Stimulated activated CD4-positive, alpha-beta T cell treated with anti-CD3 and anti-CD28 coated beads, TNF-alpha, amount 100 ng/mL, for 48 hours (primary cell): ENCODE measurements around the gene TRIO.

ENCODE experiments used
- DNase-seq, 3 donors: peaks; one replicate each; pipeline ENCODE4 v3.0.0-alpha.2; 2020; ENCODE audit warnings: low read depth in 3 of 3

The TRIO gene

DNA sequence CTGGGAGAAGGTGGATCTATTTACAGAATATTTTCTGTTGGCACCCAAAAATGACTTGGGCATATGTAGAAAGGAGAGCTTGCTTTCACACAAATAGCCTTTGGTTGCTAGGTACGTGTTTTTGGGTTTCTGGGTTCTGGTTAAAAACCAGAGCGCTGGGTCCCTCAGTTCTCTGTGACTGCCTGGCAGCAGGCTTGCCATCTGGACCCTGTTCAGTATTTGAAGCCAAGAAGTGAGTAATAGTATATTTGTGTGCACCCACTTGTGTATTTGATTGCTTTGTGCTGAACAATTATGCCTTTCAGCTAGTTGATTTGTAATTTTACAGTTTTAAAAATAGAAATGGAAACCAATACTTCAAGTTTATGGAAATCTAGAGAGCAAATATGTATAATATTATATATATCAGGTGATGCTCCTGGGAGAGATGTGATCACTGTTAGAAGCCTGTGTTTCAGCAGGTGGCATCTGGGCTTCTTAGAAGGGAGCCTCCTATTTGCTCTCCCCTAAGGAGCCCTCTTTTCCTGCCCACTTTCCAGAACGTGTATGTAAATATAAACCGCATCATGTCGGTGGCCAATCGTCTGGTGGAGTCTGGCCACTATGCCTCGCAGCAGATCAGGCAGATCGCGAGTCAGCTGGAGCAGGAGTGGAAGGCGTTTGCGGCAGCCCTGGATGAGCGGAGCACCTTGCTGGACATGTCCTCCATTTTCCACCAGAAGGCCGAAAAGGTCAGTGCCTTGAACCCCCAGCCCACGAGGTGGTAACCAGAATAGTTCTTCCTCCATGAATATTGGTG lies 153.6 kb downstream of the TRIO start:
- DNase-seq = no peak

DNA sequence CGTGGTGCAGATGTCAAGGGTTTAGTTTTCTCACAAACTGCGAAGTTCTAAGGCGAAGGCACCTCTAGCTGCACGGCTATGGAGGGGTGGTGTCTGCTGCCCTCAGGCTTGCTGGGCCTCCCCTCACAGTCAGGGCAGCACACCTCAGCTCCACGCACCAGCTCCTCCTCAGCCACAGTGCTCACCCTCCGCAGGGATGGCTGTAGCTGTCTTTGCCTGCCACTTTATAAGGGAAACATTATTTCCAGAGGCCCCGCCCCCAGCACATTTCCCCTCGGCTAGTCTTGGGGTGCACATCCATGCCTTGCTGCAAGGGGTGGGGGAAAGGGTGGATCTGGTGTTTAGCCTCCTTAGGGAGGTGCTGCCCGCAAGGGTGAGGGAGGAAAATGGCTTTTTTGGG lies 154.6 kb downstream of the TRIO start:
- DNase-seq = no peak

DNA sequence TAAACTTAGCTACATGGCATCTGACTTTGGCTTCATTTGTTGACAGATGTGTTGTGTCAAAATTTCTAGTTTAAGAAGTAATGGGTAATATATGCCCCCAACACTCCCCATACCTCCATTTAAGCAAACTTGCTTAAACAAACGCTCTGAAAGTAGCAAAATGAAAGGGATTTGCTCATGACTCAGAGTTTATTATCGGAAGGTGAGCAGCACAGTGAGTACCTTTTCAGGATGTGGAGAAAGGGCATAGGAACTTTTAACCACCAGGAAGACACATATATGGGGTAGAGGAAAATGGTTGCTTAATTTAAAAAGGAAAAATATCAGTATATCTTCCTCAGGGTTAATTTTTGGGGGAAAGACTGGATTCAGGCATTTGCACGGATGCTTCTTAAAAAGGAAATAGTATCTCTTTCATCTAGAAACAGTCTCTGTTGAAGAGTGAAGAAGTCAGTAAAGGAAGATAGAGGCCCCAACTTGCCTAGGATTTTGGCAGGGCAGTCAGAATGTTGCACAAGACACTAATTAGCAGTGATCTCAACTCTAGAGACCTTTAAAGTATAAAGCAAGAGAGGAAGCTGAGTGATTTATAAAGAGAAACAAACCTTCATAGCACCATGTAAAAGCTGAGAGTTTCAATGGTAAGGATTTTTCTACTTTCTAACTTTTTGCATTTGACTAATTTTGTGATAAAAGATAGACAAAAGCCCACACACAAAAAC lies 155.1 kb downstream of the TRIO start:
- DNase-seq = no peak

DNA sequence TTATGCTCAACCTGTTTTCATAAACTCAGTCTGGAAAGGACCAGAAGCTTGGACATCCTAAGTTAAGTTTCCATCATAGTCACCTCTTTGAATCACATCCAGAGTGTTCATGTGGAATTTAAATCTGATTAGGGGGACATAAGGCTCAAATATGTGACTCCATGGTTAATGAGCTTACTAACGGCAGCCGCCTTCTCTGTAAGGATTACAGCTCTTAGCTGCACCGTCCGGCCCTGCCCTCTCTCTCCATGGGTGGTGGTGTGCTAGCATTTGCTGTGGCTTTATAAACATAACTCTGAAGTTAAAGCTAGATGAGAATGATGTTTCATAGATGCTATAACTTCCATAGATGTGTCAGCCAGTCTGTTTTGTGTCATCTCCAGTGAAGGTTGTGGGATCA lies 156.5 kb downstream of the TRIO start:
- no peak for DNase-seq

DNA sequence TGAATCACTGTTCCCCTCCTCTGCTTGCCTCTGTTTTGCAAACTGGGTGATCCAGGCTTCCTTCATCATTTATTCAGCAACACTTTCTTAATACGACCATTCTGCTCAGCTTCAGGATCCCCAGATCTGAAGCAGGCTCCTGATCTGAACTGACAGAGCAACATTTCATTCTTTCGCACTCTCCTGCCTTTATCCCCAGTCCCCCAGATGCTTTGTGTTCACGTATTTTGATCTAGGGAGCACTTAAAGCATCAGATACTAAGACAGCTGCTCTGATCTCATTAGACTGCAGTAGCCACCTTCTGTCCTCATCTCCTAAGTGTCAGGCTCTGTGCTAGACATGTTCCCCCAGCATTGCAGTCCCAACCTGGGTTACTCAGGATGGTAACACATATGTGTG lies 158.0 kb downstream of the TRIO start:
- no peak for DNase-seq

DNA sequence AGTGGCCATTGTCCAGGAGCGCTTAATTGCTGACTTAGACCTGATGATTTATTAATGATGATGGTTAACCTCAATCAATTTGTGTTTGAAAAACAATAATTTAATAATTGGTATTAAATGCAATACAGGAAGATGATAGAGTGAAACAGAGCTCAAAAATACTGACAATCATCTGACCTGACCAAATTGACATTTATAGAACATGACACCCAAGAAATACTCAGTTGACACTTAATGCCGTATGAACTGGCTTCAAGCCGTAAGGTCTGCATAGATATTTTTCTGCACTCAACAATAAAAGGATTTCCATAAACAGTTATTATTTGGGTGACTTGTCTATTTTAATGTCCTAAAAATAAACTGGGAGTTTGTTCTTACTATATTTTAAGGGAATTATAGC lies 159.2 kb downstream of the TRIO start:
- DNase-seq = no peak

DNA sequence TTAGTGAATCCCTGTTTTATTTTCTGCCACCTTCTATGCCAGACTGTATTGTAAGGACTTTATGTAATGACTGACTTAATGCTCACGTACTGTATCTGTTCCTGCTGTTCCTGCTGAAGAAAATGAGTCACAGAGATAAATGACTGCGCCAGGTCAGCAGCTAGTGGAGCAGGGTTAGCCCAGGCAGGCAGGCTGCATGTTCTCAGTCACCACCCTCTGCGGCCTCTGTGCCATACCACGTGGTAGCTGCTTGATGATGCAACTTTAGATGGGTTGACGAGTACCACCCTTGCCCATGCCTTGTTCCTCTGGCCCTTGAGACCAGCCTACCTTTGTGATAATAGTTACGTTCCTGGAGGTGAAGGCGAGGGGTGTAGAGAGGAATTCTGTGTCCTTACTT lies 161.9 kb downstream of the TRIO start:
- DNase-seq = no peak

DNA sequence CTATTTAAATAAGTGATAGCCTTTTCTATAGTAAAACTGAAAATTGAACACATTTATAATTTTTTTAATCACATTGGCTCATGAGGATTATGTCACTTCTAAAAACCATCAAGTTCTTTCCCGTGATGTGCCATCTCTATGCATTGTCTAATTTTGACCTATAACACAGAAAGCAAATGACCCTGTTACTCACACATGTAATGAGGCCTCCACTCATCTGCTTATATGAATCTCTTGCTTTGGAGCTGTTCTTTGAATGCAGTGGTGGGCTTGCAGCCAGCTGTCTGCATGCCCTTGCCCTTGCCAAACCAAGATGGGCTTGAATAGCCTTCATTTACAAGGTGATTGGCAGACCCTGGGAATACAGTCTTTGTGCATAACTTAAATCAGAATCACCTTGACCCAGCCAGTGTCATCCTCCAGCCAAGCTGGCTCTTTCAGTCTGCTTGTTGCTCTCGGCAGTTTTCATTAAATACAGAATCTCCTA lies 163.2 kb downstream of the TRIO start:
- no peak for DNase-seq

DNA sequence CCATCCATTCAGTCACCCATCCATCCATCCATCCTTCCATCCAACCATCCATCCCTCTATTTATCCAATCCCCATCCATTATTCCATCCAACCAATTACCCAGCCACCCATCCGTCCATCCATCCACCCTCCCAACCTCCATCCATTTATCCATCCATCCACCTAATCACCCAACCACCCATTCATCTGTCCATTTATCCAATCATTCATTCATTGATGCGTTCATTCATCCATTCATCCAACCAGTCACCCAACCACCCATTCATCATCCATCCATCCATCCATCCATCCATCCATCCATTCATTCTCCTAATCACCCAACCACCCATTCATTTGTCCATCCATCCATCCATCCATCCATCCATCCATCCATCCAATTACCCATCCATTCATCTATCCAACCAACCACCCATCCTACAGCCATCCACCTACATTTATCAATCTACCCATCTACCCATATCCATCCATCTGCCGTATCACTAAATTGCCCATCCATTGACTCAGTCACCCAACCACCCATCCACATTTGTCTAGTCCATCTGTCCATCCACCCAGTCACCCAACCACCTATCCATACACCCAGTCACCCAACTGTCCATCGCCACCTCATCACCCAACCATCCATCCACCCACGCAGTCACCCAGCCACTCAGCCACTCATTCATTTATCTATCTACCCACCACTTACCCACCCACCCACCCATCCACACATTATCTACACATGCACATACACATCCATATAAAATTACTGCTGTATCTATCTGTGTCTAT lies 165.4 kb downstream of the TRIO start:
- DNase-seq = no peak

DNA sequence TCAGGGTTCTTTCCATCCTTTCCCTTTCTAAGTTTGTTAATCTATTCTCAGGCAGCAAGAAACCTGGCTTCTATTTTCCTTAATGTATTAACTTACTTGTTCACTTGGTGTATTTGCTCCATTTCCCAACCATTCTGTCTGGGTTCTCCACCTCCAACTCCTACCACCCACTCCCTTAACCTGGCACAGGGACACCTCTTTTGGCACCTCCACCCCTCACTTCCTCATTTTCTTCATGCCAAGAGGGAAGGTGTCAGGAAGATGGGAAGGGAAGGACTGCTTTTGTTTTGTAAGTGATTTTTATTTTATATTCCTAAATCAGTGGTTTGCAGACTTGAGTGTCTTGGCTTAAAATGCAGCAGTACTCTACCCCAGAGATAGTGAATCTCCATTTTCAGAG lies 166.1 kb downstream of the TRIO start:
- DNase-seq = no peak

DNA sequence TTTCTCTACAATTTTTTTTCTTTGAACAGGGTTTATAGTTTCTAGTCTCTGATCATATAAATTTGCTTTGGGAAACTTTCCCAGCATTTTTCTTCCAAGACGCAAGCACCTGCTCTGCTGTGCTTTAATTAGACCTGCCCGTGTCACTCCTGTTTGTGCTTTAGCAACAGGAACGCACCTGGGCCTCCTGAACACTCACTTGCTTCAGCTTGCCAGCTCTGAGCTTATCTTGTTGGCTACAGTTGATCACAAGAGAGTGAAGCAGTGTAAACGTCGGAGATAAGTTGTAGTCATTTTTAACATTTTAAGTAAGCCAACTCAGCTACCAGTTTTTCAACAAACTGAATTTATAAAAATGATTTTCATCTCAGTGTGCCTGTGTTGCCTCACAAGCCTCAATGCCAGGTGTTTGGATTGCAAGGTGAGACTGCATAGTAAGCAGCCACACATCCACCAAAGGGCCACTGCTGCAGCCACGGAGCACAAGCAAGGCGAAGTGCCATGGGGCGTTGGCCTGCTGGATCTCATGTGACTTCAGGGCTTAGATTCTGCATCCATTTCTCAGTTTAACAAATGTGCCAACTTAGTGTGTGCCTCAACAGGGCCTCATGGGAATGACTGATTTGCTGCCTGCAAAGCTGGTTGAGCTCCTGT lies 166.9 kb downstream of the TRIO start:
- no peak for DNase-seq

DNA sequence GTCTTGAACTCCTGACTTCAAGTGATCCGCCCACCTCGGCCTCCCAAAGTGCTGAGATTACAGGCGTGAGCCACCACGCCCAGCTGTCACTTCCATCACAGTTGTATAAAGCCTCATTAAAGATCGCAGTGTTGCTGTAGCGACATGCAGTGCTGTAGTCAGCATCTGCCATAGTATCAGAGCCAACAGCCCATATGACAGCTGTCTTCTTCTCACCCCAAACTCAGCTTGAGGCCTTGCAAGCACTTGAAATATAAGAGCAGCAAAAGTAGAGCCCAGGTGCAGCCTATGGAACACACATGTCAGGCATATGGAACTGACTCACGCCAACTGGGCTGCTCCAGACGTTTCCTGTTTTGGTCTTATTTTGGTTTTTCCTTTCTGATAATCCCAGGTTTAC lies 167.8 kb downstream of the TRIO start:
- DNase-seq = no peak

DNA sequence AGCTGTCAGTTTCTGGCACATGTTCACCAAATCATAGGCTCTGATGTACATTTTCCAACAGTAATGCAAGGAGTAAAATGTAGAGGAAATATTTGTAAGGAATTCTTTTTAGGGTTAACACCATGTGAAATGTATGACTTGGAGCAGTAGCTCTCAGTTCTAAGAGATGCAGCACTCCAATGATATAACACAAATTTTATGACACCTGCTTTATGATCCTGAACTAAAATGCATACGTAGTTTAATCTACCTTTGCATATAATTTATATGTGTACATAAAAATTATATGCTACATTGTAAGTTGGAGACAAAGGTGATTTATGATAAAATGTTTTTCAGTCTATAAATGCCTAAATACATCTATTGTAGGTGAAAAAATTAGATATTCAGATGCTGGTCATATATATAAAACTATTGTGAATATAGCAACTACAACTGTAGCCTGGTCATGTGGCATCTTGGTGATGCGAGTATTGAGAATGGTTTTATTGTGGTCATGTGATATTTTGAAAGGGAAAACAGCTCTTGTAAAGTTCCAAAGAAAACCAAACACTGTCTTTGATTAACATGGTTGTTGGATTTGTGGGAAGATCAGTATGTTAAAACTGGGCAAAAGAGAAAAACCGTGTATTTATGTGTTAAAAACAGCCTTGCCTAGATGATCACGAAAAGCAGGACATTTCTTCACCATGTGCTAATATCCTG lies 171.0 kb downstream of the TRIO start:
- no peak for DNase-seq

DNA sequence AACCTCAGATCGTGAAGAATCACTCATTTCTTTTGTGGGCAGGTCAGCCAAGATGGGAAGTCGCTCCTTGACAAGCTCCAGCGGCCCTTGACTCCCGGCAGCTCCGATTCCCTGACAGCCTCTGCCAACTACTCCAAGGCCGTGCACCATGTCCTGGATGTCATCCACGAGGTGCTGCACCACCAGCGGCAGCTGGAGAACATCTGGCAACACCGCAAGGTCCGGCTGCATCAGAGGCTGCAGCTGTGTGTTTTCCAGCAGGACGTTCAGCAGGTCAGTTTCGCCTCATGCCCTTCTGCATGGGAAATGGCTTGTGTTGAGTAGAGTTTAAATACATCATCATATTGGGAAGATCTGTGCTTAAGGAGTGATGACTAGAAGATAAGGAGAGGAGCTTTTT lies 173.3 kb downstream of the TRIO start:
- no peak for DNase-seq

DNA sequence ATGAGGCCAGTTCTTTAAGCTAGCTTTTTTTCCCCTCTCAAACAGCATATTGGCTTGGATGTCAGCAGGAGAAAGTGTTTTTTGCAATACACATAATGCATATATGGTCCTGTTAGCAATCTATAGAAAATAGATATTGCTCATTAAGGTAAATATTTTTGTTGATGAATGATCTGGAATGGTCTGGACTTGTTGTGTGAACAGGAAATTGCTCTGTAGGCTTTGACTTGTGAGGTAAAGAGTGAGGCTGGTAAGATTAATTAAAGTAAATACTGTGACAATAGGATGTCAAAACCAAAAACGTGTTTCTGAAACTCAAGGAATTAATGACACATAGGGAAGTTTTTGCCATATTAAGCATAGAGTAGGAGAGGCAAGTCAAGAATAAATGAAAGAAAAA lies 176.0 kb downstream of the TRIO start:
- DNase-seq = no peak

DNA sequence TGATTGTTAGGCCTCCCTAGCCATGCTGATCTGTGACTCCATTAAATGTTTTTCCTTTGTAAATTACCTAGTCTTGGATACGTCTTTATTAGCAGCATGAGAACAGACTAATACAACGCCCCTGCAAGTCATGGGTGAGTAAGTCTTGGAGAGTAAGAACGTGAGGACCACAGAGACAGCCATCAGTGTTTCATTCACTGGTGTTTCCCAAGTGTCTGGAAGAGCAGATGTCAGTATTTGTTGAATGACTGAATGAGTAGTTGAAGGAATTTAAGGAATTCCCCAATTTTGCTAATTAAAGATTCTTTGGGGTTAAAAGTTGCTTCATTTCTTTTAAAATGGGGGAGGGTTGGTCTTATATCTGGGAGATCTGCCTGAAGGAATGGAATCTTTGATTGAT lies 178.8 kb downstream of the TRIO start:
- no peak for DNase-seq

DNA sequence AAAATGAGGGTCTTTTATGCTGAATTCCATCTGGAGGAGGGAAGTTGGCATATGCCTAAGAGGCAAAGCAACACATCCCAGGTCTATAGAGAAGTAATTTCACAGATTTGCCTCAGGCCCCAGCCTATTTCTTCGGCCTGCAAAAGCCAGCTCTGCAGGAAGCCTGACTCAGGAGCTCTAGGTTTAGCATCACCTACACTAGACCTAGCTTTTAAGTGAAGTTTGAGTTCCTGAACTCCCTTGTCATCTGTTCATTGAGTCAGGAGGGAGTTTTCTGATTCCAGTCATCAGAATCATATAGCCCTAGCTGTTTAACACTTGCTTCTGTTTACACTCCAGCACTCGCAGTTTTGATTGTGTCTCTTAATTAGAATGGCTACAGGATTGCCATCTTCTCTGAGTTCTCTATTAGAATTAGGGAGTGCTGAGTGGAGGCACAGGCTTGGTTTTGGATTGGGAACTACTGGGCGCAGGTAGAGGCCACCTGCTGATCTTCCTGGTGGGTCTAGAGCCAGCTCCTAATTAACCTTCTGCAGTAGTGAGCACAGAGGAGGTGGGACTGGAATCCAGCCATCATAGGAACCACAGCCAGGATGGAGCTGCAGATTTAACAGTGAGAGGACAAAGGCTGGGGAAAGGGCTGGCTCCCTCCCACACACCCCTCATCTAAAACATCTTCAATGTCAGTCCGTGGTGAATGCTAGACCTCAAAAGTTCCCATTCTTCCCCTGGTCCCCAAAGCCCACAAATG lies 179.5 kb downstream of the TRIO start:
- no peak for DNase-seq

DNA sequence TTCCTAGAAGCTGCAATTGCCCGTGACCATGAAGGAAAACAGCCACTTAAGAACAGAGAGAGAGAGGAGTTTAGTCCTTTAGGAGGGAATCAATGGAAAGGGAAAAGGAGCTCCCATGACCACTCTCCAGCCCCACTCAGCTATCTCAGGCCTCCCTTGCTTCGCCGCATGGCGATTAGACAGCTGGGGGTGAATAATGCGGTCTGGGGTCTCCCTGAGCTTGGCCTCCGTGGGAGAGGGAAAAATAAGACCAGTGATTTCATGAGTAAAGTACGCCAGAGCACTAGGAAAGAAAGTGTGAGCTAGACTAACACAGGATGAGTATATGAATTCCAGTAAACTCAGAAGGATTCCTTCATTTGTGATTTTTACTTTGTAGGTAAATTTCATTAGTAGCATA lies 180.3 kb downstream of the TRIO start:
- no peak for DNase-seq

DNA sequence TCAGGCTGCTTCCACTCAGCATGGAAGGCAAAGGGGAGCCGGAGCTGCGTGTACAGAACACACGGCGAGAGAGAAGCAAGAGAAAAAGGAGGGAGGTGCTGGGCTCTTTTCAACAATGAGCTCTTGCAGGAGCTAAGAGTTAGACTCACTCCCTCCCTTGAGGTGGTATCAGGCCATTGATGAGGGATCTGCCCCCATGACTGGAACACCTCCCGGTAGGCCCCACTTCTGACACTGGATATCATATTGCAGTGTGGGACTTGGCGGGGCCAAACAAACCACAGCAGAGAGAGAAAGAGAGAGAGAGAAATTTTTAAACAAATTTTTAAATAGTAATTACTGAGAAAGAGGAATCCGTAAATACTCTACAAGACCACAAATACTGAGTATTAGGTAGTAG lies 182.2 kb downstream of the TRIO start:
- DNase-seq = no peak

DNA sequence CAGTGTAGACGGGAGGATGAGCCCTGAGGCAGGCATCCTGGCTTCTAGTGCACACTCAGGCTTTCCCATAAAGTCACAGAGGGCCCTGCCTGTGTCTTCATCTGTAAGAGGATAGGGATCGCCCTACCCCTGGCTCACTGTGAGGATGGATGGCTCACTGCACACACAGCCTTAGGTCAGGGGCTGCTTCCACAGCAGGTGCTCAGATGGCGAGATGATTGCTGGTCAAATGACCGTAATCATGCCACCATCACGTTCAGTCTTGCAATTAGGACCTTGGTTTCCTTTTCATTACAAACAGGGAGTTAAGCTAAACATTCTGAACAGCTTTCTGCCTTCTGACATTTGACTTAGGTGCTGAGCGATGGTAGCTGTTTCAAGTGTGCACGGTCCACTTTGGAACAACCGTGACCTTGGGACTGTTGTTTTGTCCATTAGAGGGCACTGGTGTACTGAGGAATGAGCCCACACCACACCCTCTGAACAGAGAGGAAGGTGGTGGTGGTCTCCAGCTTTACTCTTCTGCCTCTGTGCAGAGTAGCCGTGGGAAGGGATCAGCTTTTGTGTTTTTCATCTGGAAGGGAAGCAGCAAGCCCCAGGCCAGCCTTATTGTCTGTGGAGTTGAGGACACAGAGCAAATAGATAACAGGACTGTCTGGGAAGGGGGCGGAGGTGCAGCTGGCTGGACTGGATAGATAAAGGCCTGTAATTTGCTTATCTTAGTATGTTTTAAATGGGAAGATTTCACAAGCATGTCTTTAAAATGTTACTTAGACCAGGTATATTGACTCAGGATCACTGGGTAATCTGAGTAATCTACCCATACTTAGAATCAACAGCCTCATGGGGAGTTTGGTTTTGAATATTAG lies 183.1 kb downstream of the TRIO start:
- DNase-seq = no peak
